IgD-negative memory B cell (primary cell): ENCODE measurements around the gene BHLHA15. TPM values are rescaled to one million over a fixed set of nuclear protein-coding genes. Genes with fewer than 3 reads are reported as not detected.

ENCODE experiments used
- H3K27ac Mint-ChIP-seq, 3 donors: one replicate each; pipeline ENCODE4 v1.8.0; 2020 to 2022; ENCODE audit warnings: mild to moderate bottlenecking in 3 of 3, mixed read lengths in 3 of 3, moderate library complexity in 1 of 3
- H3K27me3 Mint-ChIP-seq: one replicate; pipeline ENCODE4 v1.8.0; 2021; ENCODE audit warnings: mixed read lengths
- H3K36me3 Mint-ChIP-seq: one replicate; pipeline ENCODE4 v1.8.0; 2020; ENCODE audit warnings: mild to moderate bottlenecking, mixed read lengths
- H3K4me1 Mint-ChIP-seq, 3 donors: one replicate each; pipeline ENCODE4 v1.8.0; 2020 to 2022; ENCODE audit warnings: mixed read lengths in 3 of 3, mild to moderate bottlenecking in 1 of 3
- H3K4me3 Mint-ChIP-seq, 4 donors: one replicate each; pipeline ENCODE4 v1.8.0; 2020 to 2022; ENCODE audit warnings: mild to moderate bottlenecking in 4 of 4, mixed read lengths in 4 of 4, moderate library complexity in 3 of 4
- H3K9me3 Mint-ChIP-seq, 3 donors: one replicate each; pipeline ENCODE4 v1.8.0; 2020 to 2021; ENCODE audit warnings: mixed read lengths in 3 of 3, mild to moderate bottlenecking in 1 of 3
- polyA plus RNA-seq: library from polyadenylated mRNA; unstranded; fragments of 300-500 nt; fragmentation: Illumina TruSeq; gene quantifications from one replicate; pipeline ENCODE4 v1.2.3, GENCODE V29; 2021

The BHLHA15 gene
- polyA plus RNA-seq, 1 donor from 2014 or later, result 5.3 TPM

DNA sequence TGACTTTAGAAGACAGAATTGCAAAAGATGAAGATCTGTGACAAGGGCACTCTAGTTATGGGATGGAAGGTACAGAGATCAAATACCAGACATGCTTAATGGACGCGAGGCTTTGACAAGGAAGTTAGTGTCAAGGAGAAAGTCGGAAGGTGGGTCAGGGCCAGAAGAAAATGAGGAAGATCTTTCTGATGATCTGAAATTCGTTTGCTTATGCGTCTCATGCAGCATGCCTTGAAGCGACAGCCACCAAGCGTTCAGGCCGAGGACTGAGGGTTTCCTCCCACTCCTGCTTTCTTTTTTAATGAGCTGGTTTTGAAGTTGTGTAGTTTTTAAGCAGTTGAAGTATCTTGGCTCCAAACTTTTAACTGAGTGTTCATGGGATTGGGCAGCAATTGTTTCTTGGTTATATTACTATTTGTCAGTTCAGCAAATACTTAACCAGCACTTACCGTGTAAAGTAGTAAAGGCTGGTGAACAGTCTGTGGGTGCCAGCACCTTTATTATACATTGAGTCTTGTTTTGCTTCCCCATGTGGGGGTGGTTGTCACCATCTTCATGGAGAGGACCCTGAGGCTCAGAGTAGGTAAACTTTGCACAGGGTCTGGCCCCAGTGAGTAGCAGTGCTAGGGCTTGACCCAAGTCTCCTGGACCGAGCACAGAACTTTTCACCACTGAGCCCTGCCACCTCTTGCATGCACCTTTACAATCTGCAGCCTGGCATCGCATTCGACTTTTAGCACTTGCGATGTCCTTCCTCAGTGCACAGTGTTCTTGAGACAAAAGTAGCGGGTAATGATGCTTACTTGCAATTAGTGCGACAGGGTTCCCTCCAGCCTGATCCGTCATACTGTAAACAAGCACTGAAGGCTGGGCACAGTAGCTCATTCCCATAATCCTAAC, 14.3 kb upstream of the BHLHA15 start:
- H3K4me1 Mint-ChIP-seq, result peaks cover 23 to 28% (median 23%) of the 10 kb centered on the region in 3 donors
- no peaks in the 10 kb centered on the region for H3K9me3 Mint-ChIP-seq
- H3K27me3 Mint-ChIP-seq, result peaks cover 14% of the 10 kb centered on the region
- H3K4me3 Mint-ChIP-seq, result no peak overlapping the region
- H3K27ac Mint-ChIP-seq, result peak overlapping the region in 1 of 3 donors; percentile 46
- peaks cover 12% of the 10 kb centered on the region for H3K36me3 Mint-ChIP-seq

DNA sequence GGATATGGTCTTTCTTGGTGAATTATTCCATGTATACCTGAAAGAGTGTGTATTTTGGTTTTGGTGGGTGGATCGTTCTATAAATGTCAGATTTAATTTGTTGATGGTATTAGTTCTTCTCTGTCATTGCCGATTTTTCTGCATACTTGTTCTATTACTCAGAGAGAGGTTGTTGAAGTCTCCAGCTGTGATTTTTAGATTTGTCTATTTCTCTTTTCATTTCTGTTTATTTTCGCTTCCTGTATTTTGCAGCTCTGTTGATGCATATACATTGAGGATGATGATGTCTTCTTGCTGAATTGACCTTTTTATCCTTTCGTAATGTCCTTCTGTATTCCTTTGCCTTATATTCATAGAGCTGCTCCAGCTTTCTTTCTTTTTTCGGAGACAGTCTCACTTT, 12.1 kb upstream of the BHLHA15 start:
- Mint-ChIP-seq H3K27ac (peak overlapping the region in 1 of 3 donors; percentile 40), H3K27me3 (peaks cover 18% of the 10 kb centered on the region), H3K4me1 (peaks cover 31 to 46% (median 38%) of the 10 kb centered on the region in 3 donors), H3K9me3 (no peaks in the 10 kb centered on the region), H3K36me3 (peaks cover 7% of the 10 kb centered on the region), H3K4me3 (peak overlapping the region in 1 of 4 donors; percentile 10)

GRCh38 chr7:98200364-98200763, 10.9 kb upstream of the BHLHA15 start:
- peaks cover 7% of the 10 kb centered on the region for H3K36me3 Mint-ChIP-seq
- H3K27me3 Mint-ChIP-seq, result peaks cover 18% of the 10 kb centered on the region
- H3K4me3 Mint-ChIP-seq, result peak overlapping the region; percentile 2 to 85 (median 64)
- no peaks in the 10 kb centered on the region for H3K9me3 Mint-ChIP-seq
- H3K4me1 Mint-ChIP-seq, result peaks cover 31 to 46% (median 38%) of the 10 kb centered on the region in 3 donors
- H3K27ac Mint-ChIP-seq, result peak overlapping the region in 1 of 3 donors; percentile 6

DNA sequence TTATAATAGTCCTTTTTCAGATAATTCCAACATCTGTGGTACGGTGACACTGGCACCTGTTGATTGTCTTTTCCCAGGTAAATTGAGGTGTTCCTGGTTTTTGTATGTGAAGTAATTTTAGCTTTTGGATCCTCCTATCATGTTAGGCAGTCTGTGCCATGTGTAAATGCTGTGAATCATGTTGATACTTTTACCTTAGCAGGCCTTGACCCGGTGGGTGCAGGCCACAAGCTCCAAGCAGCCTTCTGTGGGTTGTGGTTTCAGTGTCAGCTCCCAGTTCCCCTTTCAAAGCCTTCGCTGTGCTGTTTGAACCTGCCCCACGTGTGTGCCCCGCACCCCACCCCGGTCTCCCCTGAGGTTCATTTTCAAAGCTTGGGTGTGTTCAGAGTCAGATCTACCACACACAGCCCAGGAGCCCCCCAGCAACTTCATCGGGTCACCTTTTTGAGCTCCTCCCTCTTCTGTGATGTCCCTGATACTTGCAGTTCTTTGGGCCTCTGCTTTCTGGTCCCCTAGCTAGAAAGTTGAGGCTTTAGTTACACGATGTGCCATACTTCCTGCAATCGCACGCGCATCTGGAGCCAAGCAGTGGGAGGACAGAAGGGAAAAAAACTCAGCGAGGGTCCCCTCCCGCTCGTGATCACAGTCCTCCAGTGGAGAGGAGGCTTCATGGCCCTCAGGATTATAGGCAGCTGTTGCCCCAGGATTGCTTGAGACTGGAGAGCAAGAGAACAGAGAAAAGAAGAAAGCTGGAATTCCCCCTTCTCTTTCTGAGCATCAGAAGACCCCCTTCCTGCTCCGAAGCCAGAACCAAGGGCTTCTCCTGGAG, 8.7 kb upstream of the BHLHA15 start:
- H3K36me3 Mint-ChIP-seq, result peaks cover 14% of the 10 kb centered on the region
- H3K27me3 Mint-ChIP-seq, result peaks cover 14% of the 10 kb centered on the region
- peaks cover 0 to 2% (median 0%) of the 10 kb centered on the region in 3 donors for H3K9me3 Mint-ChIP-seq
- peak overlapping the region; percentile 45 to 93 (median 86) for H3K27ac Mint-ChIP-seq
- peak overlapping the region; percentile 79 to 93 (median 88) for H3K4me3 Mint-ChIP-seq
- H3K4me1 Mint-ChIP-seq, result peaks cover 33 to 44% (median 42%) of the 10 kb centered on the region in 3 donors

DNA sequence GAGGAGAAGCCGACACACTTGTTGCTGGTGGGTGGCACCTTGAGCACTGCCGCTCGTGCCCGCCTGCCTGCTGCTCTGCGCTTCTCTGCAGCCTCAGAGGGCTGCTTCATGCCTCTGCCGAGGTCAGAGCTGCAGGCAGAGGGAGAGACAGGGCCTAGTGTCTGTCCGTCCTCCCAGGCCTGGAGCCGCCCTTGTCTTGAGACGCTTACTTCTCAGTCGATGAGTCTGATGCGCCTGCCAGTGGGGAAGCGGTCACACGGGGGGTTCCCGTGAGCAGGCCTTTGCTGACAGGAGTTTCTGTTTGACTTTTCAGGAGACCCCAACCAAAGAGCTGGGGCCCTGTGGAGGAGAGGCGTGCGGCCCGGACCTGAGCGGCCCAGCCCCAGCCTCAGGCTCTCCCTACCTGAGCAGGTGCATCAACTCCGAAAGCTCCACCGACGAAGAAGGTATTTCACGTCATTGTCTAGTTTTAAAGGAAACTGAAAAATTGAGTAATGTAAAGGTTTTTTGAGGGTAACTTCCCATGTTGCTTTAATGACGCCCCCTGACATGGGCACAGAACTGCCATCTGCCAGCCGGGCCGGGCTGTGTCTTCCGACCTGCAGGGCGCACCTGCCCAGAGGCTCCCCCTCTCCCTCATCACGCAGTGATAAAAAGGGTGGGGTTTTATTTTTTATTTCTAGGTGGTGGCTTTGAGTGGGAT, 7.8 kb upstream of the BHLHA15 start:
- H3K4me3 Mint-ChIP-seq, result peak overlapping the region; percentile 79 to 93 (median 88)
- H3K36me3 Mint-ChIP-seq, result peaks cover 14% of the 10 kb centered on the region
- H3K9me3 Mint-ChIP-seq, result peaks cover 0 to 2% (median 0%) of the 10 kb centered on the region in 3 donors
- H3K4me1 Mint-ChIP-seq, result peaks cover 33 to 44% (median 42%) of the 10 kb centered on the region in 3 donors
- H3K27me3 Mint-ChIP-seq, result peaks cover 14% of the 10 kb centered on the region
- H3K27ac Mint-ChIP-seq, result peak overlapping the region; percentile 45 to 86 (median 53)

DNA sequence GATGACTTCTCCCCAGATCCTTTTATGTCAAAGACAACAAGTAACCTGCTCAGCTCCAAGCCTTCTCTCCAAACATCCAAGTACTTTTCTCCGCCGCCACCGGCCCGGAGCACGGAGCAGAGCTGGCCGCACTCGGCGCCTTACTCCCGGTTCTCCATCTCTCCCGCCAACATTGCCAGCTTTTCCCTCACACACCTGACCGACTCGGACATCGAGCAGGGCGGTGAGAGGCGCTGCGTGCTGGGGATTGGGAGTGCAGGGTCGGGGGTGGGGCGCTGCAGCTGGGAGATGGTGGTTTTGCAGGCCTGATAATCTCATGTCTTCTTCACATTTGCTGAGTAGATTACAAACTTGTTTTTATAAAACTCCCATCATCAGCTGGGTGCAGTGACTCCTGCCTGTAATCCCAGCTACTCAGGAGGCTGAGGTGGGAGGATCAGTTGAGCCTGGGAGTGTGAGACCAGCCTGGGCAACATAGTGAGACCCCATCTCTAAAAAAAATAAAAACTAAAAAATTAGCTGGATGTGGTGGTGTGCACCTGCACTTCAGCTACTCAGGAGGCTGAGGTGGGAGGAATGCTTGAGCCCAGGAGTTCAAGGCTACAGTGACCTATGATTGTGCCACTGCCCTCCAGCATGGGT, 7.2 kb upstream of the BHLHA15 start:
- peaks cover 31 to 42% (median 39%) of the 10 kb centered on the region in 3 donors for H3K4me1 Mint-ChIP-seq
- peaks cover 12% of the 10 kb centered on the region for H3K36me3 Mint-ChIP-seq
- peak overlapping the region in 1 of 3 donors; percentile 45 for H3K27ac Mint-ChIP-seq
- H3K4me3 Mint-ChIP-seq, result peak overlapping the region in 2 of 4 donors; percentile 38 to 83
- peaks cover 12% of the 10 kb centered on the region for H3K27me3 Mint-ChIP-seq
- peaks cover 0 to 2% (median 0%) of the 10 kb centered on the region in 3 donors for H3K9me3 Mint-ChIP-seq

GRCh38 chr7:98204670-98205069, 6.6 kb upstream of the BHLHA15 start:
- H3K27me3 Mint-ChIP-seq, result peaks cover 8% of the 10 kb centered on the region
- H3K4me1 Mint-ChIP-seq, result peaks cover 27 to 38% (median 38%) of the 10 kb centered on the region in 3 donors
- peaks cover 0 to 2% (median 0%) of the 10 kb centered on the region in 3 donors for H3K9me3 Mint-ChIP-seq
- peaks cover 10% of the 10 kb centered on the region for H3K36me3 Mint-ChIP-seq
- H3K4me3 Mint-ChIP-seq, result no peak overlapping the region
- peak overlapping the region in 1 of 3 donors; percentile 40 for H3K27ac Mint-ChIP-seq

GRCh38 chr7:98205162-98205845, 5.9 kb upstream of the BHLHA15 start:
- Mint-ChIP-seq H3K27me3 (peaks cover 9% of the 10 kb centered on the region), H3K27ac (peak overlapping the region in 2 of 3 donors; percentile 17 to 40), H3K9me3 (peaks cover 0 to 2% (median 0%) of the 10 kb centered on the region in 3 donors), H3K4me1 (peaks cover 22 to 36% (median 34%) of the 10 kb centered on the region in 3 donors), H3K36me3 (peaks cover 10% of the 10 kb centered on the region), H3K4me3 (no peak overlapping the region)

GRCh38 chr7:98206451-98207330, 4.5 kb upstream of the BHLHA15 start:
- Mint-ChIP-seq H3K4me1 (peaks cover 13 to 26% (median 22%) of the 10 kb centered on the region in 3 donors), H3K4me3 (no peak overlapping the region), H3K27me3 (peaks cover 10% of the 10 kb centered on the region), H3K9me3 (peaks cover 0 to 2% (median 0%) of the 10 kb centered on the region in 3 donors), H3K27ac (no peak overlapping the region), H3K36me3 (peaks cover 10% of the 10 kb centered on the region)

DNA sequence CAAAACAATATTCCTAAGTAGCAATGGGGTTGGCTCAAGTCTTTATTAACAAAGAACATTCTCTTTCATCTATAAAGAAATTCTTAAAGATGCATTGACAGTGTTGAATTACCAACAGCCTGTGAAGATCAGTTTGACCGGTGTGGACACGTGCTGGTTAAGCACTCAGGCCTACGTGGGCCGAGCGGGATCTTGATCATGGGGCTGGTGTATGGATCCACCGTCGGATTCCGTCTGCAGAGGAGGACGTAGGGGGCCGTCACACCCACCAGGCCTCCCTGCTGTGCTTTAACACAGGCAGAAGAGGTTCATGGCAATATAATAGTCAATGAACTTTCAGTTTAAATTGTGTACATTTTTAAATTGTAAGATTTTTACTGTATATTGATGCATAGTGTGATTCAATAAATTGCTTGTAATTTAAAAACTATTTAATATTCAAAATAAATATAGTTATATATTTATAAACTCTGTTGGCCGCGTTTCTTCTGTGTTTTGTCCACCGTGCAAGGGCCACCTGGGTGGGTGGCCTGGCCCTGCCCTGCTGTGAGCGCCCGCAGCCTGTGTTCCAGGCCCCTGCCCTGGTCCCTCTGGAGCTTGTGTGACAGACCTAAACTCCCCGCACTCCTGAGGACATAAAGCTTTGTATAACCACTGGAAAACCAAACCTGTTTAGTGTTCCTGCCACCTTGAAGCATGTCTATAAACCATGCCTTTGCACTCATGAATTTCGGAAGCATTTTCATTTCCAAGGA, 1.9 kb upstream of the BHLHA15 start:
- H3K9me3 Mint-ChIP-seq, result peaks cover 0 to 2% (median 0%) of the 10 kb centered on the region in 3 donors
- H3K27ac Mint-ChIP-seq, result no peak overlapping the region
- peaks cover 10% of the 10 kb centered on the region for H3K36me3 Mint-ChIP-seq
- peaks cover 16% of the 10 kb centered on the region for H3K27me3 Mint-ChIP-seq
- peaks cover 2 to 8% (median 5%) of the 10 kb centered on the region in 3 donors for H3K4me1 Mint-ChIP-seq
- peak overlapping the region; percentile 16 to 87 (median 70) for H3K4me3 Mint-ChIP-seq

GRCh38 chr7:98210513-98211220, 572 bp upstream of the BHLHA15 start:
- Mint-ChIP-seq H3K27me3 (peaks cover 16% of the 10 kb centered on the region), H3K4me1 (peaks cover 2 to 8% (median 5%) of the 10 kb centered on the region in 3 donors), H3K4me3 (peak overlapping the region in 2 of 4 donors; percentile 66 to 75), H3K36me3 (peaks cover 10% of the 10 kb centered on the region), H3K27ac (no peak overlapping the region), H3K9me3 (peaks cover 0 to 2% (median 0%) of the 10 kb centered on the region in 3 donors)
